GM18502 (cell line): ENCODE results near the gene NAV3.

Experiments used
- ATAC-seq: cut with Tn5 transposase; IDR thresholded peaks from one replicate; pipeline ENCODE4 v1.9.1; 2021; ENCODE audit warnings: mild to moderate bottlenecking; ENCODE audit not compliant: unreplicated experiment, poor library complexity

Gene NAV3

DNA sequence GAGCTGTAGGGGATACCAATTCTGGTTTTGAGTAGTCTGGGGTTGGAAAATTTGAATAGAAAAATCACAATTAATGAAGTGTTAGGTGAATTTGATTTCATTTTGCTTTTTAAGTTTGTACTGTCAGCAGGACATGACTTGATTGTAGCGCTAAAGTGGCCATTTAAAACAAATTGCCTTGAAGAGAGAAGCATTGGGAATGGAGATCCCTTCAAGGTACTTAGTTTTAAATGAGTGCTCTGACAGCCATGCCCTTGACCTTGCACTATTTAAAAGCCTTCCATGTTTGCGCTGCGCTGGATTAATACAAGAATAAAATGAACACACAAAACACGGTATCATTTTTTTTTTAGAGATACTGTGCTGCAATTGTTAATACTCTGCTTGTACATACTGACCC lies 345.9 kb downstream of the NAV3 start:
- ATAC-seq = no peak

DNA sequence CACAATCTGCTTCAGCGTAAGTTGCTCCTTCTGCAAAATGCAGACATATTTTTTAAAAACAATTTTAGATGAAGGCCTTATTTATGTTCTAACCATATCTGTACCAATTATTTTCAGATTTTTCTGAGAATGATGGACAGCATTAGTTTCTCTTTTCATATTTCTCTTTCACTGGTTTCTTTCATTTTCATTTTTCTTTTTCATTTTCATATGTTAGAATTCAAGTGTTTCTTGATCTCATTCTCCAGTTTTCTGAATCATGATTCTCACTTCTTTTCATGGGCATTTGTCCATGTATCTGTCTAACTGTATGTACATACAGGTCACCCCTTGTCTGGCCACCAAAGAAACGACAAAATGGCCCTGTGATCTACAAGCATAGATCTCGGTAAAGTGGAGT lies 346.6 kb downstream of the NAV3 start:
- no peak for ATAC-seq

GRCh38 chr12:78179346-78179745 lies 348.7 kb downstream of the NAV3 start:
- ATAC-seq = no peak

DNA sequence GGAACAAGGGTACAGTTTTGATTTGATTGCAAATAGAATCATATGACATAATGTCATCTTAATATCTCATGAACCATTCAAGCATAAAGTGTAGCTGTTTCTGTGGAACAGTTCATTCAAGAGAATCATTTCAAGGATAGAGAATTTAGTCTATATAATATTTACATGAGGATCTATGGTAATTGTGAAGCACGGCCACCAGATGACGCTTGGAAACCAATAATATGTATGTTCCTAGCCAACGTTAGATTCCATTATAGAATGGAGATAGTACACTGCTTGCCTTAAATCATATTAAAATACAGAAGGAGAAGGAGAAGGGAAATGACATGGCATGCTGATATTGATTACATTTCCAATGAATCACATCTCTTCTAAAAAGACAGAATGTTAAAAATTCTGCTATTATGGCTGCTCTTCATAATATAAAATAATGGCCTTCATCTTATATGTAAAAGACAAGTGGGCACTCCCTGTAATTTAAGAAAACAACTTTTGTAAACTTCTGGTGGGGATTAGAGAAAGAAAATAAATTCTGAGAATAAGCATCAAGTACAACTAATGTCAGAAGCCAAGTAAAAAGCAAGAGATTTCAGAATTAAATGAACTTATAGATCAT lies 351.0 kb downstream of the NAV3 start:
- ATAC-seq = no peak

DNA sequence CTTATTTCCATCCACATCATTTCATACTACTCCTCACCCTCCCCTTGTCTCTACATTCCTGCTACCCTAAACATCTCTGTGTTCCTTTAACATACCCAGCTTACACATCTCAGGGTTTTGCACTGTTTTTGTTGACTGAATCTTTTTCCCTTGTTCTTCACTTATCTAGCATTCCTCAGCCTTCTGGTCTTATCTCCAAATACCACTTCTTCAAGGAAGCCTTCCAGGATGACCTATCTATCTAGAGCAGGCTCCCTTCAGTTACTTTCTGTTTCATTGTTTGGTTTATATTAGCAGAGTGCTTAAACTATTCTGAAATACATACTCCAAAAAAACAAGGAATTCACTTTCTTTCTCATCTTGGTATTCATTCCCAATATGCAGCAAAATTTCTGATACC lies 353.1 kb downstream of the NAV3 start:
- ATAC-seq = no peak

GRCh38 chr12:78185109-78185508 lies 354.4 kb downstream of the NAV3 start:
- ATAC-seq = no peak

DNA sequence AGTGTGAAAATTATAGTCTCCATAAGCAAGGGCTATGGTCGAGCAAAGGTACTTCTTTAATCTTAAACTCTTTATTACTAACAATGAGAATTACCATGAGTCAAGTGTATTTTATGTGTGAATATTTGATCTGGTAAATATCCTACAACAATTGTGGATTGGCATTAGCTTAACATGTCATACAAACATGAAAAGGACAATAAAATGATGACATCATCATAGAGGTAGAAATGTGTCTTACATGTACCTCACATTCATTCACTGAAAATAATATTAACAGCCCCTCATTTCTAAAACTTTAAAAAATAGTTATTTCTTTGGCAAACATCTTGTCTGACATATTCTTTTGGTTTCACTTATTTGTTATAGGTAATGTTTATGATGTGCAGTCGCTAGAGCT lies 355.0 kb downstream of the NAV3 start:
- ATAC-seq = no peak

GRCh38 chr12:78186670-78187069 lies 356.0 kb downstream of the NAV3 start:
- no peak for ATAC-seq

DNA sequence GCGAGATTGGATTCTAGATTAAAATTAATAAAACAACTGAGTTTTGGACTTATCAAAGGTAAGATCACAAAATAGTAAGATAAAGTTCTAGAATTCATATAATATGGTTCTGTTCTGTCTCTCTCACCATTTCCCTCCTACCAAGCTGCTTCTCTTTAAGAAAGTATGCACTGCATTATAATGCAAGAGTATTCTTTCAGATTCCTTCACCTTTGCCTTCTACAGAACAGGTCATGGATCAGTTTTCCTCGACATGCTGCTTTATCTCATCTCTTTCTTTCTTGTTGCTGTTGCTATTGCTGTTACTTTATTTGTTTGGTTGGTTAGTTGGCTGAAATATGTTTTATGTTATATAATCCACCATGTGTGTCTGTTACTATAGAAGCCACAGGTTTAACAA lies 357.0 kb downstream of the NAV3 start:
- ATAC-seq = no peak

DNA sequence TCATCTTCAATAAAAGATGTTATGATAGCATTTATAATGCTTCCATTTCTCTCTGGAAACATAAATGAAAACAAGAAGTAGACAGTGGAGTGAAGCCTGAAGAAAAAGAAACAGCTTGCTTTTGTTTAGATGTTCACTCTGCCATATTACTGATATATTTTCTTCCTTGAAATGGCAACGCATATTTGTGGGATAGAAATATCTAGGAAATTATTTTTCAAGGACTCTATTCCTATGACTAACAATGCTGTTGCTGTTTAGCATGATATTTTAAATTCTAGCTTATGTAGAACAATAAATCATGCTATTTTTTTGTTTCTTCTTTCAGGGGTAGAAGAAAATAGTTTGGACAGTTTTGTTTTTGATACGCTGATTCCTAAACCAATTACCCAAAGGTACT lies 359.0 kb downstream of the NAV3 start:
- no peak for ATAC-seq

- ATAC-seq = no peak
Observed at GRCh38 chr12:78191611-78192010, 360.9 kb downstream of the NAV3 start.

DNA sequence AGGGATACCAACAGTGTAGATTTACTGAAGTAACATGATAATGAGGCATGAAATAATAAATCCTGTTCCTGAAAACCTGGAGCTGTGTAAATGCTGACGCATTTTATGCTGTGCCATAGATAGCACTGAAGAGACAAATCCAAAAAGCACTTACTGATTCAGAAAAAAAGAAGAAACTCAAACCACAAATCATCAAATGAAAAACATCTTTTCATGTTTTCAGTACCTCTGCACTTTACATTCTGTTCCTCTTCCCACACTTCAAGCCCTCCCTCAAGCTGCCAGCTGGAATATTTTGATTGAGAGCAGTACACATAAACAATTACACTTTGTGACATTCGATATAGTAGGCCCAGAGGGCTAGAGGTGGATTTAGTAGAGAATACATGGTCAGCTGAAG lies 362.3 kb downstream of the NAV3 start:
- no peak for ATAC-seq

DNA sequence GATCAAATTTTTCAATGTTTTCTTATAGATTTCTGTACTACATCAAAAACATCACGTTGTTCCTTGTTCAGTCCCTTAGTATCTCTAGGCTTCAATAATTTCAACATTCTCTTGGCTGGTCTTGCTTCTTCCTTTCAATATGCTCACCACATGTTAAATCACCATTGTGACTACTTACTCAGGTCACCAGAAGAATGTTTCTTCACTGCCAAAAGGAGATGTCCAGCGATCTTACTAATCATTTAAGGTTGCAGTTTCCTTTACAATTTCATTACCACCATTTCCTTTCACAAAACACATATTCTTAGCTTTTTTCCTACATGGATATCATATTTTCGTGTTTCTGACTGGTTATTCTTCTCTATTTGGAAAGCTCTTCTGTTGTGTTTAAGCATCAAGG lies 363.8 kb downstream of the NAV3 start:
- no peak for ATAC-seq

GRCh38 chr12:78198896-78199295 lies 368.2 kb downstream of the NAV3 start:
- ATAC-seq = no peak

GRCh38 chr12:78199926-78200325 lies 369.2 kb downstream of the NAV3 start:
- ATAC-seq = no peak

GRCh38 chr12:78204926-78205325 lies 374.2 kb downstream of the NAV3 start:
- ATAC-seq = no peak

- ATAC-seq = no peak
Observed at GRCh38 chr12:78208092-78208491, 377.4 kb downstream of the NAV3 start.

DNA sequence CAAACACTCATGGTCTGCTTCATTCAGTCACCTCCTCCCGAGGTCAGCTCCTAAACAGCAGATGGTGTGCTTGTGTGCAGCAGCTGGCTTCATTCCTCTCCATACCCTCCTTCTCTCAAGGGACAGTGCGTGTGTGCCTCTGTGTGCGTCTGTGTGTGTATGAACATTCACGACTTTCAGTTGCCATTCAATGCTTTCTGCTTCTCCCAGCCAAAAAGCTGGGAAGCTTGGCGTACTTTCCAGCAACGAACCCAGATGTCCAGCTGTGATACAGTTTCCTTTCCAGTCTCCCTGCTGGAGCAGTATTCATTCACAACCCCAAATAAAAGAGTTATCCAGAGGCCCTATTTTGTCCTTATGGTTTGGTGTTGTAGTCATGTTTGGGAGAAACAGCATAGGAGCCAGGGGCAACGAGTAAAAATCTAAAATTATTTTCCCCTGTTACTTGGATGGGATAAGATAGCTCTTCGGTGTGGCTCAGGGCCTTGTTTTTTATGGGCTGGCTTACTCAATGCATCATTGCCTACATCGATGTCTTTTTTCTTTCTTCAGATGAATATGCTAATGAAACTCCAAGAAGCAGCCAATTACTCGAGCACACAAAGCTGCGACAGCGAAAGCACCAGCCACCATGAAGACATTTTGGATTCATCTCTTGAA lies 379.3 kb downstream of the NAV3 start:
- no peak for ATAC-seq

GRCh38 chr12:78210506-78210860 lies 379.8 kb downstream of the NAV3 start:
- no peak for ATAC-seq

- ATAC-seq = no peak
Observed at GRCh38 chr12:78210894-78211302, 380.2 kb downstream of the NAV3 start.

DNA sequence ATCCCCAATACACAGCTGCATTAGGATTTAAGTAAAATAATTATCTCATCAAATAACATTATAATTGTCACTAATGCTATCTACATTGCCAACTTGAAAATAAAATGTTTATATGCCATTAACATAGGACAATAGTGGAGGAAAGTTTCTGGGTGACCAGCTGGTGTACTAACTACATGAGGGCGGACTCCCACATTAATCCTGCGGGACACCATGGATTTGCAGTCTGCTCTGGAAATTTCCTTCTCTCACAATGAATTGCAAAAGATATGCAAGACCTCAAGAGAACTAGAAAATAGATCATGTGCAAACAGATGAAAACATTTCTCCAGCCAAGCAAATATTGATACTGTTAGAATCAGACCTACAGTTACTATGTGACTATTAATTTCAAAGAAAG lies 390.1 kb downstream of the NAV3 start:
- no peak for ATAC-seq

DNA sequence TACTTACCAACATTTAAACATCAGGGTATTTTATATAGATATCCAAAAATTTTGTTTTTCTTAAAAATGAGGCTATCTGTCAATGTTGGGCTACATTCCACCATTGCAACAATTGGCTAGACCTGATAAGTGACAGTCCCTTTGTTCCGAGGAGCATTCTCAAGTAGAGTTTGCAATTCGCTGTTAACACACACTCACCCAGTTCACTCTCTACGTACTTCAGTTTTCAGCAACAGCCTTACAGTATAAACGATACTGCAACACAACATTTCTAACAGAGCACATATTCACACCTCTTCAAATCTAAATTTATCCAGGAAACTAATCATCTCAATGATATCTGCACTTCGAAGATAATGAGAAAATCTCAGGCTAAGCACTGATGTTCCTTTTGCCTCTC lies 393.5 kb downstream of the NAV3 start:
- ATAC-seq = no peak

DNA sequence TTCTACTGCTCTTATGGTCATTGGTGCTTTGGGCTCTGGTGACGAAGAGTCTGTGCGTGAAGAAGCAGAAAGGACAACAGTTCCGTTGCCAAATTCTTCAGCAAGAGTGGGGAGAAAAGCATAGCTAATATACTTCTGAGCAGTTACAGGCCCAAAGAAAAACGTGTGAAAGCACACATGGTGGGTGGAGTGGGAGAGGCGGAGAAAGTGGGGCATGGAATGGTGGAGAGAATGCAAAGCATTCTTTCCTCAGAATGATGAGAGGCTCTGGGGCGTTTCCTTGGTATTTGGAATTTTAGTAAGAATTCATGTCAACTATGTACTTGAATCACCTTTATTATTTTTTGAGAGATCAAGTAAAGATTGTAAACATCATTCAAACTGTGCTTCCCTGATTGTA lies 396.1 kb downstream of the NAV3 start:
- no peak for ATAC-seq
